Suppressor macrophage (primary cell): ENCODE results near the gene COL25A1.

ENCODE experiments used
- DNase-seq, 4 experiments: peaks; one replicate each; pipeline ENCODE4 v3.0.0-alpha.2; 2020 to 2022

The COL25A1 gene

GRCh38 chr4:108851366-108851765, 451.1 kb downstream of the COL25A1 start:
- DNase-seq: no peak

- DNase-seq: no peak
These were observed 452.2 kb downstream of the COL25A1 start for GRCh38 chr4:108850219-108850649.

- no peak for DNase-seq
These were observed 452.8 kb downstream of the COL25A1 start for GRCh38 chr4:108849611-108850168.

- DNase-seq: no peak
These were observed 455.9 kb downstream of the COL25A1 start for GRCh38 chr4:108846568-108846967.

DNA sequence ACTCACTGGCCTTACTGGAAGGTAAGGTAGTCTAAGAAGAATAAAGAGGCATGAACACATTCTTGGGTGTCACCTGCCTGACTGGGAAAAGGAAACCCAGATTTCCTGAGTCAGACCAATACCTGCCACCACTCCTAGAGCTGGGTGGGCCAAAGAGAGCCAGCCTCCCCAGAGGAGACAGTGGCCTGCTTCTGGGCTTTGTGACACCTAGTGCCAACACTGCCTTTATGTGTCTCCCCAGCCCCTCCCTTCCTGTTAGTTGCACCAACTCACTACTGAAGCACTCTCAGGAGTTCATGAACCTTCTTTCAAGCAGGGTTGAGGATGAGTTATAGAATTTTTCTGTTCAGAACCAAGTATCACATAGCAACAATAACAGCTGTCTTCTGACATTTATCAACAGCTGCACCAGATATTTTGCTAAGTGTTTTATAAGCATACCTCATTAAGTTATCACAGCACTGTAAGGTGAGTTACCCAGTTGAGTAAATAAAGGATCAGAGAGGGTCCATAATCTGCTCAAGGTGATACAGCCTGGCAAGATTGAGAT, 462.0 kb downstream of the COL25A1 start:
- DNase-seq: no peak

DNA sequence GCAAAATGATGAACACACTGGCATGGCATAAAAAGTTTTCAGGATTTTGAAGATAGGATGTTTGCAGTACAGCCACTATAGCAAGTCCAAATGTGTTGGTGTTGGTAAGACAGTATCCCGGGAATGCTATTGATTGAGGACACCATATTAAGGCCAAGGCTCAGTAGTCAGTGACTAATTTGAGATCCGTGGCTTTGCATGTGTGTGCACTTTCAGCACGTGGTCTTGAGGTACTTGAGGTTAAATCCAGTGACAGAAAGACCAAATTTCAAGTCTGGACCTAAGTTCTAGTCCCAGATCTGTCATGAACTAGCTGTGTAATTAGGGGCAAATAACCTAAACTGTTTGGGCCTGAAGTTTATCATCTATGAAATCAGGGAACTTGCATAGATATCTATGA, 463.1 kb downstream of the COL25A1 start:
- DNase-seq: no peak

- DNase-seq: no peak
These were observed 464.0 kb downstream of the COL25A1 start for GRCh38 chr4:108838451-108838850.

- peak in 3 of 4 experiments; percentile 7 to 48 (median 24) for DNase-seq
These were observed 467.5 kb downstream of the COL25A1 start for GRCh38 chr4:108834835-108835384.

- DNase-seq: no peak
These were observed 468.2 kb downstream of the COL25A1 start for GRCh38 chr4:108834166-108834834.

GRCh38 chr4:108833046-108833445, 469.4 kb downstream of the COL25A1 start:
- DNase-seq: no peak

- no peak for DNase-seq
These were observed 470.6 kb downstream of the COL25A1 start for GRCh38 chr4:108831886-108832285.

- DNase-seq: no peak
These were observed 471.2 kb downstream of the COL25A1 start for GRCh38 chr4:108831291-108831690.

GRCh38 chr4:108830509-108831244, 471.8 kb downstream of the COL25A1 start:
- DNase-seq: no peak

DNA sequence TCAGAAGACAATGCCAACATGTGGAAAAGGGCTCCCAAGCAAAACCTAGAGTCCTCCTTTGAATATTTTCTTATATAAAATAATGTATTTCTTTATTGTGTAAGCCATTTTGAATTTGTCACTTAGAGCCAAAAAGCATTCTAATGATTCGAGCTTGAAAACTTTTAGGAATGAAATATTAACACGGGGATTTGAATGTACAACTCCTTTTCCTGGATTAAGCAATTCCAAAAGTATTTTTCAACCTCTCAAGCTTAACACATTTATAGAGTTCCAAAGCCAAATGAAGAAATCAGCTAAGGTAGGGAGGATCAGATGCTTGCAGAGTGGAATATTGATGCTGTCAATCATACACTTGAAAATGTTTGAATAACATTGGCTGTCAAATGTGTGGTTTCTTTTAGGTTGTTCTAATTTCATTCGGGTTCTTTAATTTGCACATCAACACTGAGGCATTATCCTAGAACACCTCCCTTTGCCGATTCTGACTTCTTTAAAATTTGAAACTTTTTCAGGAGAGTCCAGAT, 472.4 kb downstream of the COL25A1 start:
- DNase-seq: no peak

DNA sequence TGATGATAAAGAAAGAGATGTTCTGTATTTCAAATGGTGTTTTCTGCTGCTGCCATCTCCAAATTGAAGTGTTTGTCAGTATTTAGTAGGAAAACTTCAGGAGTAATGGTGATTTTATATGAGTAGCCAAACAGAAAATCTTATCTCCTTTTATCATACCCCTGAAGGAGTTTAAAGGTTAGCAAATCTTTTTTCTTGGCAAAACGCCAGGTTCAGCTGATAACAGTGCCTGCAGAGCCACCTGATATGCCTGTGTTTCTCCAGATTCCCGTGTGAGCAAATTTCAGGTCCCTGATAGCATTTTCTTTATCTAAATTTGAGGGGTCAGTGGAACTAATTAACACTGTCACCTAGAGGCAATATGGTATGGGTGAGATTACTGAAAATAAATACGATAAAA, 473.8 kb downstream of the COL25A1 start:
- DNase-seq: no peak

DNA sequence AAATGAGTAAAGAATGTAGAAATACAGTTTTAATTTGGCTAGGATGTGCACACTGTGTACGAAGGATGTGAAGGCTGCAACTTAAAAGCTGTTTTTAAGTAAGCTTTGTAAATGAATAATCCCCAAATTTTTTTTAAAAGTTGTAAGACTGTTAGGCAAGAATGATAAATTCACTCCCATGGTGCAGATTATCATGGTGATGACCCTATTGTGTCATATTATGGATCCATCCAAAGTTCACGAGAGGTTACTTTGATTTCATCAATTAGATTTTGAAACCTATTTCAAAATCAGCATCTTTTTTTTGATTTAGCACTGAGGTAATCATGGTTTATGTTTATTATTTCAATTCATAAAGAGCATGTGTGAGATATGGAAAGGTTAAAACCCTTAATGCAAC, 476.7 kb downstream of the COL25A1 start:
- DNase-seq: no peak

- DNase-seq: no peak
These were observed 481.0 kb downstream of the COL25A1 start for GRCh38 chr4:108821351-108821930.

DNA sequence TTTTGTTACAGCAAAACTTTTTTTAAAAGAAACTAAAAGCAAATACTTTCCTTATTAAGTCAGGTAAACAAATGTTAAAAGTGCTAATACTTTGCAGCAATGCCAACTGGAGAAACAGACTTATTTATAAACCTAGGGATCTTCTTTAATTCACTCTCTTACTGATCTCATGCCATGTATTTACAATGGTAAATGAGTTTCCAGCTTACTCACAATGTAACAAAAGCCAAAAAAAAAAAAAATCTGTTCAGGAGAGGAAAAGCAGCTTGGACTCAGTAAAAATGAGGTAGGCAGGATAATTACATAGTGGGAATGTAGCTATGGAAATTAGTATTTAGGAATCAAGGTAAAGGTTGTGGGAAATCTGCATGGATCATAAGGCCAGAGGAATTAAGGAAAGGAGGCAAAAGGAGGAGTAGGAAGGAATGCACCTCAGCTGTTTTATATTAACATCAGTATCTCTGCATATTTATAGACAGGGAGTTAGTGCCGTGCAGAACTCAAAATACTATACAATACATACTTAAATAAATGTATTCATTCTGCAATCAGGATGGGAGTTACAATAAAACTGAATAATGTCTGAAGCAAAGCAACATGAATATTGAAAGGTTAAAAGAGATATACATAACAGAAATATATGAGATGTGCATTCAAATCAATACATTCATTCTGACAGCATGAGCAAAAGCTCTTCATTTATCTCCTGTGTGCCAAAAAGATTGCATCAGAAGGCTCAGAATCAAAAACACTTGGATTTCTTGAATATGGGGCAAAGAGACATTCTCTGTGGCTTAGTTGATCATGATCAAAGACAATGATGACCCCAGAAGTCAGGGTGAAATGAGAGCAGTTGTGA, 481.7 kb downstream of the COL25A1 start:
- no peak for DNase-seq

DNA sequence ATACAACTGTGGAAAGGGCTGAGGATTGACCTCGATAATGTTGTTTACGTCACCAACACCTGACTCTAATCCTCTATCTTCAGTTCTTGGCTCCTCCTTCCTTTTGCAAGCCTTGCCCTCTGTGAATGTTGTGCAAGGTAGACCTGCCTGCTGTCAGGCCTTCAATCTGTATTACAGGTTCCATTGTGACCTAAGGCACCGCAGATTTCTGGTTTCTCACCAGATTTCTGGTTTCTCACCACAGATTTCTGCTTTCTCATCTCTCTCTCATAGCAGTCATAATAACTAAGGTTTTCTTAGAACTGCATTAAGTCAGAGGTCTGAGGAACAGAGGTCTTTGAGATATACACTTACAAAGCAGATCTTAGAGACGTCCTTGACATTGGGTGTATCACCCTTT, 488.1 kb downstream of the COL25A1 start:
- no peak for DNase-seq

- DNase-seq: no peak
These were observed 489.2 kb downstream of the COL25A1 start for GRCh38 chr4:108813261-108813660.

DNA sequence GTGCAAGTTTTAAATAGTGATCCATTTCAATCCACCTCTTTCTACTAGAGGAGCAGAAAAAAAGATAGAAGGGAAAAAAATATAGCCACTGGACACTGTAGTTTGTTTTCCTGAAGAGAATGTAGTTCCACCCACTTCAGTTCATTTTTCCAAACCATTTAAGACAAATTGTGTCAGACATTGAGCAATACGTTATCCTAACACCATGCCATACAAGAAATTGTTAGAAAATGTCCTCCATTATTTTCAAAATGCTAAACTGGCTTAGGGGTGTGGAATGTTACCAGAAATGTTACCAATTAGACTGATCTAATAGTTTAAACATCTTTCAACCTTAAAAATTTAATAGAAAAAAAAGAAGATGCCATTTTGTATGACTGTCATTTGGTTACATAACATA, 491.0 kb downstream of the COL25A1 start:
- no peak for DNase-seq

DNA sequence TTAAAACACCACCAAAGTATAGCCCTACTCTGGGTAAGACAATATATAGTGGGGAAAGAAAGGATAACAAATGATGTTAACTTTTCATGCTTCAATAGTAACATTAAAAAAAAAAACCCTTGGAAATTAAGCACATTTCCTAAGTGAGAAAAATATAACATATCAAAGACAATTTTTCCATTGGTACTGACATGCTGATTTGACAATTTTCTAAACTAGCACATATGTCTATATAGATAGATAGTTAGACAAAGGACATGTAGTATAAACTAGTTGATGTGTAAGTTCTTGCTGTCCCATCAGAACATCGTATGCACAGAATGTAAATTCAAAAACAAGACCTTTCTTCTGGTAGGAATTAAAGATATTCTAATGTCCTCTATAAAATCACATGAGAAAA, 492.4 kb downstream of the COL25A1 start:
- DNase-seq: no peak
